ENCODE data around the gene PHYKPL.

GRCh38 chr5:178207183-178207916 is 25.3 kb downstream of the PHYKPL start:
- TF ChIP-seq CTCF (IDR thresholded peaks at IDR 0.05; ENCODE audit: insufficient read depth, low read length, poor library complexity, severe bottlenecking) (no peak), EZH2phosphoT487 (conservative IDR thresholded peaks at IDR 0.05; ENCODE audit: low read length) (no peak)
